Epithelial cell of esophagus (primary cell): ENCODE measurements around the gene PSMD11.

Experiments used
- DNase-seq: peaks from one replicate; pipeline ENCODE4 v3.0.0; 2010; ENCODE audit warnings: low read depth
- H3K4me3 ChIP-seq: 2 replicates; pipeline ENCODE4 v1.5.1; 2011; ENCODE audit warnings: mild to moderate bottlenecking, low read length, control low read depth
- TF ChIP-seq, protein P1 (sequence below): IDR thresholded peaks from 2 replicates; pipeline ENCODE4 v1.5.1; 2011; ENCODE audit warnings: low read depth, mild to moderate bottlenecking, low read length, control low read depth, inconsistent platforms; ENCODE audit not compliant: insufficient read depth; ENCODE audit errors: missing control alignments

PSMD11 gene

DNA sequence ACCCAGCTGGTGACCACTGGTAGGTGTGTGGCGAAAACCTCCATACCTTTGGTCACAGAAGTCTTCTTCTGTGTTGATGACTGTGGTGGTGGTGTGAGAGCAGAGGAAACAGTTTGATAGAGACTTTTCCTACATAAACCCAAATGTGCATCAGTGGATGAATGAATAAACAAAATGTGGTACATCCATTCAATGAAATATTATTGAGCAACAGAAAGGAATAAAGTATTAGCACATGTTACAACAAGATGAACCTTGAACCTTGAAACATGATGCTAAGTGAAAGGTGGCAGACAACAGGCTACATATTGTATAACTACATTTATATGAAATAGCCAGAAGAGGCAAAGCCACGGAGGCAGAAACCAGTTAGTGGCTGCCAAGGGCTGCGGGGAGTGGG lies 57.7 kb downstream of the PSMD11 start:
- TF ChIP-seq, protein P1, sequence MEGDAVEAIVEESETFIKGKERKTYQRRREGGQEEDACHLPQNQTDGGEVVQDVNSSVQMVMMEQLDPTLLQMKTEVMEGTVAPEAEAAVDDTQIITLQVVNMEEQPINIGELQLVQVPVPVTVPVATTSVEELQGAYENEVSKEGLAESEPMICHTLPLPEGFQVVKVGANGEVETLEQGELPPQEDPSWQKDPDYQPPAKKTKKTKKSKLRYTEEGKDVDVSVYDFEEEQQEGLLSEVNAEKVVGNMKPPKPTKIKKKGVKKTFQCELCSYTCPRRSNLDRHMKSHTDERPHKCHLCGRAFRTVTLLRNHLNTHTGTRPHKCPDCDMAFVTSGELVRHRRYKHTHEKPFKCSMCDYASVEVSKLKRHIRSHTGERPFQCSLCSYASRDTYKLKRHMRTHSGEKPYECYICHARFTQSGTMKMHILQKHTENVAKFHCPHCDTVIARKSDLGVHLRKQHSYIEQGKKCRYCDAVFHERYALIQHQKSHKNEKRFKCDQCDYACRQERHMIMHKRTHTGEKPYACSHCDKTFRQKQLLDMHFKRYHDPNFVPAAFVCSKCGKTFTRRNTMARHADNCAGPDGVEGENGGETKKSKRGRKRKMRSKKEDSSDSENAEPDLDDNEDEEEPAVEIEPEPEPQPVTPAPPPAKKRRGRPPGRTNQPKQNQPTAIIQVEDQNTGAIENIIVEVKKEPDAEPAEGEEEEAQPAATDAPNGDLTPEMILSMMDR, result no peak
- no peak for DNase-seq
- no peak overlapping the region for H3K4me3 ChIP-seq

DNA sequence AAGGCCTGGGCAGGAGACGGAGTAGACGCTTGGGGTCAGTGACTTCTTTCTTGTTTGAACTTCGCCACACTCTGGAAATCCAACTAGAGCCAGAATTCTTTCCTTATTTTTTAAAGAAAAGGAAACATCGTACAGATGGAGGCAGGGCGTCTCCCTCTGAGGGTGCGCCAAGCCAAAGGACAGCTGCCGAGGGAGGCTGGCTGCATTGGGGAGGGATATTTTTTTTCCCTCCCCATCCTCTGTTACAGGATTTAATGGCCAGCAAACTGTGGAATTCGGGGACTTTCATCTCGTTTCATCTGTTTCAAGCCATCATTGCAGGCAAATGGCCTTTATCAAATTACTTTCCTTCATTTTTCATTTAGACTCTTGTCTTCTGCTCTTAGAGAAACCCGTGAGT lies 58.4 kb downstream of the PSMD11 start:
- H3K4me3 ChIP-seq, result no peak overlapping the region

DNA sequence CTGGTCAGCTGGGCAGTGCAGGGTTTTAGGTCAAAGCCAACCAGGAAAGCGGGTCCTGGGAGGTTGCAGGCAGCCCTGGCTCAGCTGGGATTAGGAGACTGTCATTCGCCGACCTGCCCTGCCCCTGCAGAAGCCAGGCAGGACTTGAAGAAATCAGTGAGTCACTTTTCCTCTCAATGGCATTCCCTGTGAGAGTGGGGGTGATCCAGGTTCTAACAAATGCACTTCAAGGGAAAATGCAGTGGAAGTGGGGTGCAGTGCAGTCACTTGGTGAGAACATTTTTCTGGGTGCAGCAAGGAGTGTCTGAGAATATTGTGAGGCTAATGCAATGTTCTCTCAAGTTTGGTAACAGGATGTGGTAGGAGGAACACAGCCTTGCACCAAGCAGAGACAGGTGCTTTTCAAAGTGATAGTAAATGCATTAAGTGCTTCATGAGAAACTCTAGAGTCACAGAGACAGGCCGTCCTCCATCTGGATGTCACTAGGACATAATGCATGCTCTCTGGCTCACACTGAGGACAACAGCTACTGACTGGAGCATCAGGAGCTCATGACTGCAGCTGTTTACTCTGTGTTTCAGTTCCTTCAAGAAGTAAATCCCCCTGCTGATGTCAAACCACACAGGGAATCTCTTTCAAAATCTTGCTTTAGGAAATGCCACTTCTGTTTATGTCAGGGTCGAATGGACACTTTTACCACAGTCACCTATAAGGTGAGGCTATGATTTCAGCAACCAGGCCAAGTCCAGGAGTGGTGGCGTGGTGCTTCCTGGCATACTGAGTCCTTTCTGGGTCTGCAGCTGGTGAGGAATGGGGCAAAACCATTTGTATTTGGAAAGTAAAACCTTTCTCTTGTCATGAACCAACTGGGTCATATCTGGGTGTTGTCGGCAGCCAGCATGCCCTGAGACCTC lies 59.2 kb downstream of the PSMD11 start:
- TF ChIP-seq, protein P1, result no peak
- peak; percentile 75 for DNase-seq
- no peak overlapping the region for H3K4me3 ChIP-seq

More for the DNA sequence above, 58.4 kb downstream of the PSMD11 start:
- DNase-seq, result no peak
- TF ChIP-seq, protein P1, result no peak

DNA sequence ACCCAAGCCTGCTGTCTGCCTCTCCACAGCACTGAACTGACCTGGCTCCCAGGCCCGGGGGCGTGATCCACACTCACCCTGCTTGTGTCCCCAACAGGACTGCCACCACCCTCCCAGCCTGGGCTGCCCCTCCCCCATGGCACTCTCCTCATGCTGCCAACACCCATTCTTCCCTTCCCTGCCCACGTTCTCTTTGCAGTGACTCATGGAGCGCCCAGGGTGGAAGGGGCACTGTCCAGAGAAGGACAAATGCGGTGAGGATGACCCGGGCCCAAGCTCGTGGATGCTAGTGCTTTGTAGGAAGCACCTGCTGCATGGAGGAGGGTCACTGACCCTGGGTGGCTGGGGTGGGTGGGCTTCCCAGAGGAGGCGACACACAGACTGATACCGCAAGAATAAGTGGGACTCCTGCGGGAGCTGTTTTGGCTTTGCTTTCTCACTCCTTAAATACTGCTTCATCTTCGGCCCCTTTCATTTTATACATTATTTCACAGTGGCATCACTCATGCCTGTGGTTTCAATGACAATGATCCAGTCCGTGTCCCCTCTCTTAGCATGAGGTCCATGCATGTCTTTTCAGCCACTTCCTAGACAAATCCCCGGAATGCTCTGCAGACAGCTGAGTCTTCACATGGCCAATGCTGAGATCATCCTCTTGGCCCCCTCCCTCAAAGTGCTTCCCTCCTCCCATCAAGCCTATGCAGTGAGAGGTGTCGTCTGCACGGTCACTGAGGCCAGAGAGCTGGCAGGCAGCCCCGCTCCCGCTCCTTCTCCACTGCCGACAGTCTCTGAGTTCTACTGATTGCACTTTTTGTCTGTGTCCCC lies 60.1 kb downstream of the PSMD11 start:
- H3K4me3 ChIP-seq, result no peak overlapping the region

DNA sequence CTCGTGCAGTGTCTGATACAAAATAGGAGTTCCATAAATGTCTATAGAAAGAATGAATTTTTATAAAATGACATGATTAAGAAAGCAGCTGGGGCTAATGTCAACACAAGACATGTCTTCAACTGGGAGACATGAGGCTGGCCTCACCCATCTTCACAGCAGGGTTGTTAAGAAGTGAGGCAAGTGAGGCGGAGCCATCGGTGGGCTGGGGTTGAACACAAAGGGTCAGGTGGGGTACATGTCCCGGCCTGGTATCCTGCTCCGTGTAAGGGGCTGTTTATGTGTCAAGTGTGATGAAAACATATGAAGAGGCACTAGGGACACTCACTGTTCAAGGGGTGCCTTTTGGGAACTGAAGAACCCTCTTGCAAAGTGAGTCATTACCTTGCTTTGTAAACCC lies 64.6 kb downstream of the PSMD11 start:
- no peak overlapping the region for H3K4me3 ChIP-seq
- TF ChIP-seq, protein P1, result no peak
- no peak for DNase-seq

More for the DNA sequence above, 60.1 kb downstream of the PSMD11 start:
- TF ChIP-seq, protein P1, result no peak
- DNase-seq, result peak; percentile 32

DNA sequence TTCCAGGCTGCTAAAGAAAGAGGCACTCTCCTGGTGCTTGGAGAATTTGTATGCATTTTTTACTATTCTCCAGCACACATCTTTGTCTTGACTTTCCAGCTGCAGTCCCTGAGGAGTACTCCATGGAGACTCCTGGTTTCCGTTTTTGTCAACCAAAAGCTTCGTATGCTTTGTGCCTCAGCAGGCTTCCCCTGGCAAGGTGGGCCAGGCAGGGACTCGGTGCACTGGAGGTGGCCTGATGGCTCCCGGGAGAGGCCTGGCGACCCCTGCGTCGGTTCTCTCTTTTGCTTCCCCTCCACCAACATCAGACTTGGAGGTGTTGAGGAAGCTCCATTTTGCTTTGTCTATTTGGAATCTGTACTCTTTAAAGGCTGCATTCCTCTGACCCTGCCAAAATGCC lies 66.2 kb downstream of the PSMD11 start:
- H3K4me3 ChIP-seq, result no peak overlapping the region
- TF ChIP-seq, protein P1, result no peak
- DNase-seq, result no peak
